BLaER1 (cell line): Measurements from ENCODE around the gene TBC1D2.
A peak's percentile ranks its signal among the peaks of the same experiment; 100 is the strongest.

Experiments used
- H3K27ac ChIP-seq: shearing (Covaris generic); formaldehyde crosslinking; 2 replicates; pipeline ENCODE4 v1.8.1; 2022
- H3K27me3 ChIP-seq: shearing (Covaris generic); formaldehyde crosslinking; 2 replicates; pipeline ENCODE4 v1.8.1; 2022
- H3K36me3 ChIP-seq: shearing (Covaris generic); formaldehyde crosslinking; 2 replicates; pipeline ENCODE4 v1.8.1; 2022
- H3K4me1 ChIP-seq: shearing (Covaris generic); formaldehyde crosslinking; 2 replicates; pipeline ENCODE4 v1.8.1; 2022
- H3K4me2 ChIP-seq: shearing (Covaris generic); formaldehyde crosslinking; 2 replicates; pipeline ENCODE4 v1.8.1; 2022
- H3K4me3 ChIP-seq: shearing (Covaris generic); formaldehyde crosslinking; 2 replicates; pipeline ENCODE4 v1.8.1; 2022
- H3K9ac ChIP-seq: shearing (Covaris generic); formaldehyde crosslinking; 2 replicates; pipeline ENCODE4 v1.8.1; 2022
- H3K9me3 ChIP-seq: shearing (Covaris generic); formaldehyde crosslinking; 2 replicates; pipeline ENCODE4 v1.8.1; 2022
- H4K20me1 ChIP-seq: shearing (Covaris generic); formaldehyde crosslinking; 2 replicates; pipeline ENCODE4 v1.8.1; 2022
- Cebpa-rat ChIP-seq: shearing (Covaris generic); IDR thresholded peaks from 2 replicates; pipeline ENCODE4 v1.8.1; 2022

Gene TBC1D2

DNA sequence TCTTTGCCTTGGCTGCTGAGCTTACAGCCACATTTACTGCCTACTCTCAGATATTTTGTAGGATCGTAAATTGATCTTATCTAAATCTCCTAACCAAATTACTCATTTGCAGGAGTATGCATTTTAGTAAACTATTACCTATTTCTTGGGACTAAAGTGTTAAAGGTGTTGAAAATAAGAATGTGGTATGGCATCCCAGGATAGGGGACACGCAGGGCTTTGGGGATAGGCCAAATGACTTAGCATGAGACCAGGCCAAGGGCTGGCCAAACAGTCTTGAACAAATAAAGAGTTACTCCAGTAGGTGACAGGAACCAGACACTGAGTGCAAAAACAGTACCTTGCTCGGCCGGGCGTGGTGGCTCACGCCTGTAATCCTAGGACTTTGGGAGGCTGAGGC, 25.1 kb downstream of the TBC1D2 start:
- Histone ChIP-seq H3K36me3 (peaks cover 12% of the 10 kb centered on the region), H3K4me1 (peaks cover 9% of the 10 kb centered on the region), H4K20me1 (no peaks in the 10 kb centered on the region), H3K27ac (no peak overlapping the region), H3K27me3 (no peaks in the 10 kb centered on the region), H3K9ac (no peak overlapping the region), H3K4me2 (no peak overlapping the region), H3K4me3 (no peak overlapping the region), H3K9me3 (no peaks in the 10 kb centered on the region)
- no peak for TF ChIP-seq Cebpa-rat

DNA sequence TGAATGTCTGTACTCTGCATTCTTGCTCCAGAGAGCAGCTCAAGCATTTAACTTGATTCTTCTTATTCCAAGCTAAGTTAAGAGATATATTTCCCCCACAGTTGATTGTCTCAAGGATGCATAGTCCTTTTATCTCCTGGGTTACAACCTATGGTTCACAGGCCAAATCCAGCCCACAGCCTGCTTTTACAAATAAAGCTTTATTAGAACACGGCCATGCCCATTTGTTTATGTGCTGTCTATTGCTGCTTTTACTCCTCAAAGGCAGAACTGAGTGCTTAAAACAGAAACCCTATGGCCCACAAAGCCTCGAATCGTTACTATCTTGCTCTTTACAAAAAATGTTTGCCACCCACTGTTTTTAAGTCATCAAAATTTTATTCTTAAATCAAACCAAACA, 25.8 kb downstream of the TBC1D2 start:
- Histone ChIP-seq H3K27ac (no peak overlapping the region), H3K4me1 (peaks cover 9% of the 10 kb centered on the region), H3K27me3 (no peaks in the 10 kb centered on the region), H3K9me3 (no peaks in the 10 kb centered on the region), H4K20me1 (no peaks in the 10 kb centered on the region), H3K9ac (no peak overlapping the region), H3K36me3 (peaks cover 12% of the 10 kb centered on the region), H3K4me3 (no peak overlapping the region), H3K4me2 (no peak overlapping the region)
- no peak for TF ChIP-seq Cebpa-rat

DNA sequence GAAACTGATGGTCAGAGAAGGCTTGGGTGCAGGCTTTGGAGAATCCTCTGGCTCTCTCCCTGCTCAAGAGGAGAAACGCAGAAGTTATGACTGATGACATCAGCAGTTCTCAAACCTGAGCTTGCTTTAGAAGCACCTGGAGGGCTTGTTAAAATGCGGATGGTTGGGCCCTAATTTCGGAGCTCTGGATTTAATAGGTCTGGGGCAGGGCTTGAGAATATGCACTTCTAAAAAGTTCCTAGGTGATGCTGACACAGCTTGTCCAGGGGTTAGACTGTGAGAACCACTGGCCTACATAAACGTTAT, 26.4 kb downstream of the TBC1D2 start:
- Histone ChIP-seq H3K4me3 (no peak overlapping the region), H3K36me3 (peaks cover 12% of the 10 kb centered on the region), H3K4me1 (peaks cover 9% of the 10 kb centered on the region), H3K9ac (no peak overlapping the region), H3K9me3 (no peaks in the 10 kb centered on the region), H3K27me3 (no peaks in the 10 kb centered on the region), H4K20me1 (no peaks in the 10 kb centered on the region), H3K27ac (no peak overlapping the region), H3K4me2 (no peak overlapping the region)
- no peak for TF ChIP-seq Cebpa-rat

- no peak overlapping the region for H3K9ac ChIP-seq
- peaks cover 12% of the 10 kb centered on the region for H3K36me3 ChIP-seq
- H3K27ac ChIP-seq, result no peak overlapping the region
- H4K20me1 ChIP-seq, result no peaks in the 10 kb centered on the region
- no peaks in the 10 kb centered on the region for H3K27me3 ChIP-seq
- H3K4me1 ChIP-seq, result peaks cover 9% of the 10 kb centered on the region
- no peaks in the 10 kb centered on the region for H3K9me3 ChIP-seq
- H3K4me2 ChIP-seq, result no peak overlapping the region
- TF ChIP-seq Cebpa-rat, result no peak
- no peak overlapping the region for H3K4me3 ChIP-seq
Observed at GRCh38 chr9:98228392-98229089, 26.9 kb downstream of the TBC1D2 start.

DNA sequence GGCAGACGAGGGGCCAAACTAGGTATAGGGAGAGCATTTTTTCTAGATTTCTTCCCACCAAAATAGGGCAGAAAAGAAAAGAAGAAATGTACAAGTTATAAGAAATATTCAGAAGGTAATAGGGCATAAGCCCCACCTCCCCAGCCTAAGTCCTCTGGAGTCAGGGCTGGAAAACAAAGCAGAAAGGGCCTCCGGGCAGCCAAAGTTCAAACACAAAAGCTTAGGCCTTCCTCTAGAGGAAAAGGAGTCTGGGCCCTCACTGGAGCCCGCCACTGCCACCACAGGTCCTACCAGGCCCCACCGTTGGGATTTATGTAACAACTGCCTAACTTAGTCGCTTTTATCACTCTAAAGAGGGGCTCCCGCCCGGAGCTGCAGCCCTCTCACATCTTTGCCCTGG, 27.6 kb downstream of the TBC1D2 start:
- no peak for TF ChIP-seq Cebpa-rat
- H3K4me3 ChIP-seq, result no peak overlapping the region
- no peak overlapping the region for H3K4me2 ChIP-seq
- no peak overlapping the region for H3K9ac ChIP-seq
- no peaks in the 10 kb centered on the region for H4K20me1 ChIP-seq
- H3K27me3 ChIP-seq, result no peaks in the 10 kb centered on the region
- peaks cover 12% of the 10 kb centered on the region for H3K36me3 ChIP-seq
- H3K9me3 ChIP-seq, result no peaks in the 10 kb centered on the region
- no peak overlapping the region for H3K27ac ChIP-seq
- peaks cover 9% of the 10 kb centered on the region for H3K4me1 ChIP-seq

DNA sequence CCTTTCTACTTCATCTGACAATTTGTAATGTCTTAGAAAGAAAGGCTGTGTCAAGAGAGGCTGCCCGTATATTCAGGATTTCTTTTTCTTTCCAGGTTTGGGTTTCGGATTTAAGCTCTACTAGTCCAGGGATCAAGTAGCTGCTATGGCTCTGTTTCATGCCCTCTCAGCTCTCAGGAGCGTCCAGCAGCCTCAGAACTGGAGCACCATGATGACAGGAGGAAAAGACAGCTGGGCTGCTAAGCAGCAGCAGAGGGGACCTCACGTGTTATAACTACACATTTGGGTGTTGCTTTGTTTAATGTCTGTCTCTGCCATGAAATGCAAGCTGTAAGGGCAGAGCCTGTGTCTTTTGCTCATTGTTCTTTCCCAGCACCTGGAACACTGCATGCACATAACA, 28.5 kb downstream of the TBC1D2 start:
- H4K20me1 ChIP-seq, result no peaks in the 10 kb centered on the region

DNA sequence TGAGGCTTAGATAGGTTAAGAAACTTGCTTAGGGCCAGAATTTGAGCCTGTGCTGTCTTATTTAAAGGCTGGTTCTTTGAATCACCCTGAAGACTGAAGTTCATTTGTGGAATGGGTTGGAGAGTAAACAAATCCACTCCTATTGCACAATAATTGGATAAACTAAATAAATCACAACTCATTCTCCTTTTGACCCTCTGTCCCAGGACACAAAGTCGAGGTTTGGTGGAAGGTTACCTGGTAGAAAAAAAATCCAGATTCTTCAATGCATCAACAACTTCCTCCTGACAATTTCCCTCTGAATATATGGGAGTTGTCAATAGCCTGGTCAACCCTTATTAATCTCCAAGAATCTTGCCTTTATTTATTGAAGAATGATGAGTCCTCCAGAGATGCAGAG, 28.9 kb downstream of the TBC1D2 start:
- Histone ChIP-seq H3K4me1 (no peaks in the 10 kb centered on the region), H4K20me1 (no peaks in the 10 kb centered on the region), H3K9me3 (no peaks in the 10 kb centered on the region), H3K36me3 (peaks cover 12% of the 10 kb centered on the region), H3K9ac (no peak overlapping the region), H3K27ac (no peak overlapping the region), H3K4me2 (no peak overlapping the region), H3K27me3 (no peaks in the 10 kb centered on the region), H3K4me3 (no peak overlapping the region)
- TF ChIP-seq Cebpa-rat, result peak; percentile 58; the same call in 1 of the 2 replicates

More for the DNA sequence above, 28.5 kb downstream of the TBC1D2 start:
- H3K4me3 ChIP-seq, result no peak overlapping the region
- H3K4me2 ChIP-seq, result no peak overlapping the region
- no peaks in the 10 kb centered on the region for H3K9me3 ChIP-seq
- H3K9ac ChIP-seq, result no peak overlapping the region
- H3K27ac ChIP-seq, result no peak overlapping the region
- no peaks in the 10 kb centered on the region for H3K27me3 ChIP-seq
- 0 out of 2 replicates have a peak, but pooled peaks cover 2% of the 10 kb centered on the region for H3K4me1 ChIP-seq
- no peak for TF ChIP-seq Cebpa-rat
- H3K36me3 ChIP-seq, result peaks cover 12% of the 10 kb centered on the region

- H3K9ac ChIP-seq, result no peak overlapping the region
- H3K4me1 ChIP-seq, result no peaks in the 10 kb centered on the region
- TF ChIP-seq Cebpa-rat, result no peak
- H3K36me3 ChIP-seq, result peaks cover 22% of the 10 kb centered on the region
- H4K20me1 ChIP-seq, result no peaks in the 10 kb centered on the region
- no peak overlapping the region for H3K4me3 ChIP-seq
- no peak overlapping the region for H3K4me2 ChIP-seq
- no peaks in the 10 kb centered on the region for H3K27me3 ChIP-seq
- H3K9me3 ChIP-seq, result no peaks in the 10 kb centered on the region
- no peak overlapping the region for H3K27ac ChIP-seq
Observed at GRCh38 chr9:98225015-98225442, 30.4 kb downstream of the TBC1D2 start.

DNA sequence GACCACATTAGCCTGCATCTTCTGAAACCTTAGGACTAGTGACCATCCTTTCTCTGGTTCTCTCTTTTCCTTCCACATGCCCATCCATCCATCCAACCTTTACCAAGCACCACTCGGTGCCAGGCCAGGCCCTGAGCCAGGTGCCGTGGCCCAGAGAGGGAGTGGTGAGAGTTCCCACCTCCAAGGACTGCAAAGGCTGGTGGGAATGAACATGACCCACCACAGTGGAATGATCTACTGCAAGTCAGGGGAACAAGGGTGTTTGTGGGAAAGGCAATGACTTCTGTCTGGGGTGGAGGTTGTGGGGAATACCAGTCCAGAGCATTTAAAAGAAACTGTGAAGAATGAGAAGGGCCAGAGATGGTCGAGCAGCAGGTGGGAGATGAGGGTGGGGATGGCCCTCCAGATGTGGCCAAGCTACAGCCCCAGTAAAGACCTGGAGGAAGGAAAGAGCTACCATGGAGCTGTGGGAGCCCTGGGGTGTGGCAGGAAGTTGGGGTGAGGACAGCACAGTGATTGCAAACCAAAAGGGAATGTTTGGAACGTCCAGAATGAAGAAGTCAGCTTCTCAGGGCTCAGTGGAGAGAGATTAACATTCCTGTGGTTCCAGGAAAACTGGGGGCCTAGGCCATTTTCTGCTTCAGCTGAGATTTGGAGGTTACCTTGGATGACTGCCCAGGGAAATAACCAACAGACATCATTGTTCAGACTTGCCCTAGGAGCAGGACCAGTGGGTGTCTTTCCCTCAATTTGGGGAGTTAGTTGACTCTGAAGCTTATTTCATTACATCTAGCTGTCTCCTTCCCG, 32.4 kb downstream of the TBC1D2 start:
- Histone ChIP-seq H3K4me3 (no peak overlapping the region), H3K9ac (no peak overlapping the region), H3K27ac (no peak overlapping the region), H3K9me3 (no peaks in the 10 kb centered on the region), H3K4me1 (no peaks in the 10 kb centered on the region), H3K36me3 (peaks cover 21% of the 10 kb centered on the region; the same call in 1 of the 2 replicates), H3K4me2 (no peak overlapping the region), H3K27me3 (no peaks in the 10 kb centered on the region), H4K20me1 (no peaks in the 10 kb centered on the region)
- TF ChIP-seq Cebpa-rat, result no peak

DNA sequence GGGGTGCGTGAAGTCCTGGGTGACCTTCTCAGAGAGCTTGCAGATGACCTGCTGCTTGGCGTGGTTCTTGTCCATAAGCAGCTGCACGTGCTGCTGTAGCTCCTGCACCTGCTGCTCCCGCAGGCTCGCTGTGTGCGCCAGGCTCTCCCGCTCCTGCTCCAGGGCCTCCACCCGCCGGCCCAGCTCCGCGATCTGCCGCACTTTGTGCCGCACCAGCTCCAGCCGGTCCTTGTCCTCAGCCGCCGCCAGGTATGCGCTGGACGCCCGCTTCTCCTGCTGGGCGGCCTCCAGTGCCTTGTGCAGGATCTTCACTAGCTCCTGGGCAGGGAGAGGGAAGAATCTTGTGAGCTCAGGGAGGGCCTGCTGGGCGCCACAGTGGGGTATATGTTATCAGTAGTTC, 34.5 kb downstream of the TBC1D2 start:
- H3K9me3 ChIP-seq, result no peaks in the 10 kb centered on the region
- no peak overlapping the region for H3K27ac ChIP-seq
- H3K36me3 ChIP-seq, result peaks cover 21% of the 10 kb centered on the region; the same call in 1 of the 2 replicates
- H3K9ac ChIP-seq, result no peak overlapping the region
- TF ChIP-seq Cebpa-rat, result no peak
- H3K4me2 ChIP-seq, result no peak overlapping the region
- no peaks in the 10 kb centered on the region for H3K4me1 ChIP-seq
- H3K4me3 ChIP-seq, result no peak overlapping the region
- no peaks in the 10 kb centered on the region for H4K20me1 ChIP-seq
- H3K27me3 ChIP-seq, result no peaks in the 10 kb centered on the region
